Lower leg skin (tissue), 3 donors: ENCODE measurements around the gene IL15.

Source experiments
- POLR2A ChIP-seq, 2 donors: fragments of 450-650 bp; IDR thresholded peaks; one replicate each; pipeline ENCODE4 v1.6.1; 2016 to 2017; ENCODE audit warnings: antibody characterized with exemption in 2 of 2, mild to moderate bottlenecking in 1 of 2, moderate library complexity in 1 of 2
- TF ChIP-seq, protein P1 (sequence below), 3 donors: fragments of 450-650 bp; IDR thresholded peaks; one replicate each; pipeline ENCODE4 v1.5.1; 2016; ENCODE audit warnings: antibody characterized with exemption in 3 of 3, mild to moderate bottlenecking in 3 of 3, moderate library complexity in 2 of 3

DNA sequence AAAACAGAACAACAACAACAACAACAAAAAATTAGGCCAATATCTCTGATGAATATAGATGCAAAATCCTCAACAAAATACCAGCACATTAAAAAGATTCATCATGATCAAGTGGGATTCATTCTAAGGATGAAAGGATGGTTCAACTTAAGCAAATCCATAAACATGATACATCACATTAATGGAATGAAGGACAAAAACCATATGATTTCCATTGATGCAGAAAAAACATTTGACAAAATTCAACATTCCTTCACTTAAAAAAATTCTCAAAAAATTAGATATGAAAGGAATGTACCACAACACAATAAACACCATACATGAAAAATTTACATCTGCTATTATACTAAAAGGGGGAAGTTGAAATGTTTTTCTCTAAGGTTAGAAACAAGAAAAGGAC, 103.3 kb downstream of the IL15 start:
- TF ChIP-seq POLR2A (IDR thresholded peaks at IDR 0.05) = no peak
- TF ChIP-seq, protein P1, sequence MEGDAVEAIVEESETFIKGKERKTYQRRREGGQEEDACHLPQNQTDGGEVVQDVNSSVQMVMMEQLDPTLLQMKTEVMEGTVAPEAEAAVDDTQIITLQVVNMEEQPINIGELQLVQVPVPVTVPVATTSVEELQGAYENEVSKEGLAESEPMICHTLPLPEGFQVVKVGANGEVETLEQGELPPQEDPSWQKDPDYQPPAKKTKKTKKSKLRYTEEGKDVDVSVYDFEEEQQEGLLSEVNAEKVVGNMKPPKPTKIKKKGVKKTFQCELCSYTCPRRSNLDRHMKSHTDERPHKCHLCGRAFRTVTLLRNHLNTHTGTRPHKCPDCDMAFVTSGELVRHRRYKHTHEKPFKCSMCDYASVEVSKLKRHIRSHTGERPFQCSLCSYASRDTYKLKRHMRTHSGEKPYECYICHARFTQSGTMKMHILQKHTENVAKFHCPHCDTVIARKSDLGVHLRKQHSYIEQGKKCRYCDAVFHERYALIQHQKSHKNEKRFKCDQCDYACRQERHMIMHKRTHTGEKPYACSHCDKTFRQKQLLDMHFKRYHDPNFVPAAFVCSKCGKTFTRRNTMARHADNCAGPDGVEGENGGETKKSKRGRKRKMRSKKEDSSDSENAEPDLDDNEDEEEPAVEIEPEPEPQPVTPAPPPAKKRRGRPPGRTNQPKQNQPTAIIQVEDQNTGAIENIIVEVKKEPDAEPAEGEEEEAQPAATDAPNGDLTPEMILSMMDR (IDR thresholded peaks at IDR 0.05) = no peak
